Measurements from ENCODE around the gene DUSP1. TPM values are rescaled to one million over a fixed set of nuclear protein-coding genes. Genes with fewer than 3 reads are reported as not detected.

The DUSP1 gene
- total and polyA plus RNA-seq, 2 of the 13 experiments (the other 11 are each of a cell fraction or from before 2014, with no cell fraction given), result 27.1 to 55.5 TPM

- 0 out of 2 replicates have a peak, but pooled peaks have one; percentile 11 for TF ChIP-seq ARID4A (CRISPR knock-in tag; IDR thresholded peaks at IDR 0.05; ENCODE audit: borderline replicate concordance)
- no peak for TF ChIP-seq ZBTB42 (CRISPR knock-in tag; IDR thresholded peaks at IDR 0.05)
- TF ChIP-seq ZSCAN22 (CRISPR knock-in tag; IDR thresholded peaks at IDR 0.05), result no peak
- no peak for TF ChIP-seq EED (CRISPR knock-in tag; IDR thresholded peaks at IDR 0.05)
- no peak for TF ChIP-seq ELK4 (CRISPR knock-in tag; IDR thresholded peaks at IDR 0.05; ENCODE audit: borderline replicate concordance)
- no peak for TF ChIP-seq SP2 (CRISPR knock-in tag; IDR thresholded peaks at IDR 0.05)
- 0 out of 2 replicates have a peak, but pooled peaks have one; percentile 45 for TF ChIP-seq ZFP82 (CRISPR knock-in tag; IDR thresholded peaks at IDR 0.05; ENCODE audit: borderline replicate concordance)
- TF ChIP-seq NKX3-1 (CRISPR knock-in tag; IDR thresholded peaks at IDR 0.05), result no peak
- TF ChIP-seq, protein P1, sequence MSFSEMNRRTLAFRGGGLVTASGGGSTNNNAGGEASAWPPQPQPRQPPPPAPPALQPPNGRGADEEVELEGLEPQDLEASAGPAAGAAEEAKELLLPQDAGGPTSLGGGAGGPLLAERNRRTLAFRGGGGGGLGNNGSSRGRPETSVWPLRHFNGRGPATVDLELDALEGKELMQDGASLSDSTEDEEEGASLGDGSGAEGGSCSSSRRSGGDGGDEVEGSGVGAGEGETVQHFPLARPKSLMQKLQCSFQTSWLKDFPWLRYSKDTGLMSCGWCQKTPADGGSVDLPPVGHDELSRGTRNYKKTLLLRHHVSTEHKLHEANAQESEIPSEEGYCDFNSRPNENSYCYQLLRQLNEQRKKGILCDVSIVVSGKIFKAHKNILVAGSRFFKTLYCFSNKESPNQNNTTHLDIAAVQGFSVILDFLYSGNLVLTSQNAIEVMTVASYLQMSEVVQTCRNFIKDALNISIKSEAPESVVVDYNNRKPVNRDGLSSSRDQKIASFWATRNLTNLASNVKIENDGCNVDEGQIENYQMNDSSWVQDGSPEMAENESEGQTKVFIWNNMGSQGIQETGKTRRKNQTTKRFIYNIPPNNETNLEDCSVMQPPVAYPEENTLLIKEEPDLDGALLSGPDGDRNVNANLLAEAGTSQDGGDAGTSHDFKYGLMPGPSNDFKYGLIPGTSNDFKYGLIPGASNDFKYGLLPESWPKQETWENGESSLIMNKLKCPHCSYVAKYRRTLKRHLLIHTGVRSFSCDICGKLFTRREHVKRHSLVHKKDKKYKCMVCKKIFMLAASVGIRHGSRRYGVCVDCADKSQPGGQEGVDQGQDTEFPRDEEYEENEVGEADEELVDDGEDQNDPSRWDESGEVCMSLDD (CRISPR knock-in tag; IDR thresholded peaks at IDR 0.05; ENCODE audit: borderline replicate concordance), result no peak
- no peak for TF ChIP-seq FOXK2 (IDR thresholded peaks at IDR 0.05)
- no peak for TF ChIP-seq ZMAT3 (CRISPR knock-in tag; conservative IDR thresholded peaks at IDR 0.05)
- TF ChIP-seq MXD4 (CRISPR knock-in tag; IDR thresholded peaks at IDR 0.05), result no peak
- no peak for TF ChIP-seq CHD2 (IDR thresholded peaks at IDR 0.05; ENCODE audit: low read depth, low read length)
- TF ChIP-seq ARID3A (IDR thresholded peaks at IDR 0.05; ENCODE audit: low read depth, low read length), result peak; percentile 96
- no peak for TF ChIP-seq THYN1 (CRISPR knock-in tag; IDR thresholded peaks at IDR 0.05; ENCODE audit: borderline replicate concordance, low read depth)
- TF ChIP-seq, protein P2, sequence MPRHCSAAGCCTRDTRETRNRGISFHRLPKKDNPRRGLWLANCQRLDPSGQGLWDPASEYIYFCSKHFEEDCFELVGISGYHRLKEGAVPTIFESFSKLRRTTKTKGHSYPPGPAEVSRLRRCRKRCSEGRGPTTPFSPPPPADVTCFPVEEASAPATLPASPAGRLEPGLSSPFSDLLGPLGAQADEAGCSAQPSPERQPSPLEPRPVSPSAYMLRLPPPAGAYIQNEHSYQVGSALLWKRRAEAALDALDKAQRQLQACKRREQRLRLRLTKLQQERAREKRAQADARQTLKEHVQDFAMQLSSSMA (CRISPR knock-in tag; IDR thresholded peaks at IDR 0.05), result no peak
- no peak for TF ChIP-seq ZKSCAN5 (CRISPR knock-in tag; IDR thresholded peaks at IDR 0.05)
- TF ChIP-seq ZNF589 (CRISPR knock-in tag; conservative IDR thresholded peaks at IDR 0.05), result no peak
Observed at GRCh38 chr5:172724242-172725183, 46.5 kb downstream of the DUSP1 start (continued).
